ENCODE data around the gene VPREB3.

Gene VPREB3

DNA sequence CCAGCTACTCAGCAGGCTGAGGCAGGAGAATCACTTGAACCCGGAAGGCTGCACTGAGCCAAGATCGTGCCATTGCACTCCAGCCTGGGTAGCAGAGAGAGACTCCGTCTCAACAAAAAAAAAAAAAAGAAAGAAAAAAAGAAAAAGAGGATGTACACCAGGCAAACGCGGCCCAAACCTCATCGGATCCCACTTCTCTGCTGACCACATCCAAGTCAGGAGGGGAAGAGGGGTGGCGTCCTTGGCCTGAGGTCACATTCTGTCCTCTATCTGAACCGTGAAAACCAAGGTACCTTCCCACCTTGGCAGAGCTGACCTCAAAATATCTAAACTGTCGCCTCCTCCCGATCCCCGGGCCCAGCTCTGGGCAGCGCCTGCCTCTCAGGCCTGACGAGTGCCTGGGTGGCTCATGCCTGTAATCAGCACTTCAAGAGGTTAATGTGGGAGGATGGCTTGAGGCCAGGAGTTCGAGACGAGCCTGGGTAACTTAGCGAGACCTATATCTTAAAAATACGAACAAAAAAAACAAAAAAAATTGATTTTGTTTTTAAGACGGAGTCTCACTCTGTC, 38.3 kb downstream of the VPREB3 start:
- H3K36me3 ChIP-seq: peaks cover 39% of the 10 kb centered on the region
- H3K9me3 ChIP-seq (ENCODE audit: severe bottlenecking): no peaks in the 10 kb centered on the region
- H3K27me3 ChIP-seq (ENCODE audit: insufficient read depth, low read depth, severe bottlenecking): no peaks in the 10 kb centered on the region
- no peak overlapping the region for H3K27ac ChIP-seq
- TF ChIP-seq CTCF (IDR thresholded peaks at IDR 0.05; ENCODE audit: low read depth, low read length): no peak
- no peak for DNase-seq
- no peak overlapping the region for H3K4me3 ChIP-seq (ENCODE audit: low read depth, low read length)

DNA sequence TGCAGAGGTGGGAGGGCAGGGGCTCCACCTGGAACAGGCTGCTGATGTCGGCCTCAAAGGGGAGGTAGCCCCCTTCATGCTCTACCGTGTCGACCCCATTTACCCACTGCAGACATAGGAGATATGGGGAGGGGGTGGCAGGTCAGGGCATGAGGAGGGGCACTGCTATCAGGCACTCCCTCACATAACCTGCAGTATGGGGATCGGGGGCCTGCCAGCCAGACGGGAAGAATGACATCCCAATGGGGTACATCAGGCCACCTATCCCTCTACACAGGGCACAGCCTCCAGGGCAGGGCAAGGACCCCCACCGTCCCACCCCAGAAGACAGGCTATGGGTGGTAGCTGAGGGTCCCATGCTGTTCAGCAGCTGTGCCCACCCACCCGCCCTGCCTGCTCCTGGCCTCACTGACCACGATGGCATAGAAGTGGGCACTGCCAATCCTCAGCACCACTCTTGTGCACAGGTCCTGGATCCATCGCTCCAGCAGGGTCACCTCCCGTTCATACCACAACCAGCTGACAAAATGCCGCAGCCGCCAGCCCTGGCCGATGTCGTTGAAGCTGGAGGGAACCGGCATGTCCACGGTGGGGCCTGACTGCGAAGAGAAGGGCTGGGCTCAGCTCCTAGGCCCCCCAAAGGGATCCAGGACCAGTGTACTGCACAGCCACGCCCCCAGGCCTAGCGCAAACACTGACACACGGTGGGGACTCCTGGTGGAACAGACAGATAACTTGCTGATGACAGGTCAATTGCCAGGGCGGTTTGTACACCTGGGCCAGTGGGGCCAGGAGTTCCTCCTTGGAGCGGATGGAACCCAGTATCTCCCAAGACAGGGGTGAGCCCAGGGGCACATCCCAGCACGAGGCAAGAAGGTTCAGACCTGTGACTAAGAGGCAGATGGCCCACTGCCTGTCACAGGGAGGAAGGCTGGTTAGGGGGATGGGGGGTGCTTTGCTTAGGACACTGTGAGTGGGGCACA, 39.3 kb downstream of the VPREB3 start:
- DNase-seq: no peak
- Histone ChIP-seq H3K27me3 (ENCODE audit: insufficient read depth, low read depth, severe bottlenecking) (no peaks in the 10 kb centered on the region), H3K27ac (no peak overlapping the region), H3K9me3 (ENCODE audit: severe bottlenecking) (no peaks in the 10 kb centered on the region), H3K36me3 (peaks cover 48% of the 10 kb centered on the region), H3K4me3 (ENCODE audit: low read depth, low read length) (no peak overlapping the region)
- no peak for TF ChIP-seq CTCF (IDR thresholded peaks at IDR 0.05; ENCODE audit: low read depth, low read length)

DNA sequence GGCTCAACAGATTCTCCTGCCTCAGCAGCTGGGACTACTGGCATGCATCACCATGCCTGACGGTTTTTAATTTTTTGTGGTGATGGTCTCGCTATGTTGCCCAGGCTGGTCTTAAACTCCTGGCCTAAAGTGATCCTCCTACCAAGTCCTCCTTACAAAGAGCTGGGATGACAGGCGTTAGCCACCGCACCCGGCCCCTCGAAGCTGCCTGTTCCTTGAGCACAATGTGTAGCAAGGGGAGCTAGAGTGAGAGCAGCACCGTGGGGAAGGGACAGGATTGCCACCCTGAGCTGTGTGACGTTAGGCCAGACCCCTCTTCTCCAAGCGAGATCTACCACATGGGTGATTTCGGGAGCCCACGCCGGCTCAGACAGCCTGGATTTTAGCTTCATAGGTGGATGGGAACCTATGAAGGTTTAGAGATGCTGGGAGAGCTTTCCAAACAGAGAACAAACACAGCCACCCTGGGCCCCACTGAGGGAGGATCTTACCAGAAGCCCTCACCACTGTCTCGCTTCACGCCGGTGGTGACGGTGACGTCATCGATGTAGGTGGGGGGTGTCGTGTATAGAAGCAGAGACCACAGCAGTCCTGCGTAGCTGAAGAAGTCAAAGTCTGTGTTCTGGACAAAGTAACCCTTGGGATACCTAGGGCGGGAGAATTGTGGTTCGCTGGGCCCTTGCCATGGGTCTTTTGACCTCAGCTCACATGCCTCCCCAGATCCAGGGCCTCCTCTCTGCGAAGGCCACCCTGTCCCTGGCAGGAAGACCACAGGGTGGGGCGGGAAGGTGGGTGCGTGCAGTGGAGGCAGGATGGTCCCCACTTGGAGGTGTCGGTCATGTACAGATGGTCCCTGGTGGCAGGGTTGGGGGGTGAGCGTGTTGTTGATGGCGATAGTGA, 40.3 kb downstream of the VPREB3 start:
- H3K9me3 ChIP-seq (ENCODE audit: severe bottlenecking): no peaks in the 10 kb centered on the region
- no peak for TF ChIP-seq CTCF (IDR thresholded peaks at IDR 0.05; ENCODE audit: low read depth, low read length)
- no peaks in the 10 kb centered on the region for H3K27me3 ChIP-seq (ENCODE audit: insufficient read depth, low read depth, severe bottlenecking)
- no peak for DNase-seq
- no peak overlapping the region for H3K4me3 ChIP-seq (ENCODE audit: low read depth, low read length)
- peaks cover 57% of the 10 kb centered on the region for H3K36me3 ChIP-seq
- H3K27ac ChIP-seq: no peak overlapping the region

DNA sequence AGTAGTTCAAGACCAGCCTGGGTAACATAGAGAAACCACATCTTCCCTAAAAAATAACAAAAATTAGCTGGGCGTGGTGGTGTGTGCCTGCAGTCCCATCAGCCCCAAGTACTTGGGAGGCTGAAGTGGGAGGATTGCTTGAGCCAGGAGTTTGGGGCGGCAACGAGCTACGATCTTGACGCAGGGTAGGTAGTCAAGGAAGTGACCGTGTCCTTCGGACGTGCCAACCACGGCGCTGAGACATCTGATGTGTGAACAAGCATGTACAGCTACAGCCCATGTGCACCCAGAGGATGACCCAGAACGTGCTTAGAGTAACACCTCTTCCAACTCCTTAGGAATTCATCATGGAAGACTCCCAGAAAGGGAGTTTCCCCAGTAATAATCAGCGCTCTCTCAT, 42.0 kb downstream of the VPREB3 start:
- Histone ChIP-seq H3K36me3 (peaks cover 71% of the 10 kb centered on the region), H3K9me3 (ENCODE audit: severe bottlenecking) (no peaks in the 10 kb centered on the region), H3K4me3 (ENCODE audit: low read depth, low read length) (no peak overlapping the region), H3K27me3 (ENCODE audit: insufficient read depth, low read depth, severe bottlenecking) (no peaks in the 10 kb centered on the region), H3K27ac (no peak overlapping the region)
- DNase-seq: no peak
- TF ChIP-seq CTCF (IDR thresholded peaks at IDR 0.05; ENCODE audit: low read depth, low read length): no peak

GRCh38 chr22:23709107-23709506, 45.1 kb downstream of the VPREB3 start:
- H3K9me3 ChIP-seq (ENCODE audit: severe bottlenecking): no peaks in the 10 kb centered on the region
- peaks cover 83% of the 10 kb centered on the region for H3K36me3 ChIP-seq
- no peak overlapping the region for H3K27ac ChIP-seq
- H3K4me3 ChIP-seq (ENCODE audit: low read depth, low read length): no peak overlapping the region
- no peak for TF ChIP-seq CTCF (IDR thresholded peaks at IDR 0.05; ENCODE audit: low read depth, low read length)
- DNase-seq: no peak
- H3K27me3 ChIP-seq (ENCODE audit: insufficient read depth, low read depth, severe bottlenecking): no peaks in the 10 kb centered on the region
